GM12878 (cell line): ENCODE measurements around the gene NDC1. TPM values are rescaled to one million over a fixed set of nuclear protein-coding genes. Genes with fewer than 3 reads are reported as not detected.
A peak's percentile ranks its signal among the peaks of the same experiment; 100 is the strongest.

Experiments used
- ATAC-seq: fragments of 200-7000 bp; cut with Tn5 transposase; 3 replicates; pipeline ENCODE4 v1.9.1; 2020; ENCODE audit warnings: mild to moderate bottlenecking, moderate library complexity
- BruUV-seq: library from RNA; stranded (reverse); fragments of 400-500 nt; replicated peaks from 2 replicates; lab custom pipeline; 2021; lab: Mats Ljungman, UMichigan
- CTCF ChIA-PET: fragments of 300-600 bp; sonication (Branson Sonifier 250); formaldehyde crosslinking; extraction: SDS; loops from one replicate; lab custom pipeline; 2021; ENCODE audit warnings: inconsistent platforms; lab: Yijun Ruan, JAX
- POLR2A ChIA-PET: fragments of 350-600 bp; formaldehyde crosslinking; extraction: SDS; loops from one replicate; lab custom pipeline; 2021; ENCODE audit warnings: inconsistent platforms; lab: Charles Lee
- RAD21 ChIA-PET: fragments of 300-600 bp; sonication (Branson Sonifier 250); formaldehyde crosslinking; loops from one replicate; lab custom pipeline; 2023; ENCODE audit warnings: antibody characterized with exemption; ENCODE audit not compliant: unreplicated experiment; lab: Charles Lee
- SMC1A ChIA-PET: fragments of 300-600 bp; sonication (Branson Sonifier 250); formaldehyde crosslinking; loops from one replicate; lab custom pipeline; 2023; ENCODE audit not compliant: unreplicated experiment, uncharacterized antibody; lab: Charles Lee
- DNase-seq: peaks from one replicate; pipeline ENCODE4 v3.0.0-alpha.2; 2011; ENCODE audit warnings: low read depth, low spot score
- FAIRE-seq: peaks from 3 replicates; lab custom pipeline; 2011; peaks lifted over from hg19 to GRCh38; lab: Jason Lieb, UNC
- H2AFZ ChIP-seq: 2 replicates; pipeline ENCODE4 v1.6.0; 2011; ENCODE audit warnings: low read depth, low read length, control low read depth; ENCODE audit not compliant: control insufficient read depth
- H3K27ac ChIP-seq: 2 replicates; pipeline ENCODE4 v1.5.1; 2011; ENCODE audit warnings: control low read depth; ENCODE audit not compliant: control insufficient read depth, insufficient read depth
- H3K27me3 ChIP-seq, 2 experiments: replicated peaks in 1 of 2; 2 replicates each; pipeline versions ENCODE4 v1.6.0 to v1.6.1; 2011; ENCODE audit warnings: low read length in 1 of 2; ENCODE audit not compliant: control insufficient read depth in 2 of 2, insufficient read depth in 2 of 2
- H3K36me3 ChIP-seq, 2 experiments: 2 replicates each; pipeline ENCODE4 v1.5.1; 2011; ENCODE audit warnings: low read length in 1 of 2; ENCODE audit not compliant: control insufficient read depth in 2 of 2, insufficient read depth in 2 of 2
- H3K4me1 ChIP-seq: 2 replicates; pipeline ENCODE4 v1.6.1; 2011; ENCODE audit warnings: mild to moderate bottlenecking, low read length, moderate library complexity, mixed read lengths; ENCODE audit not compliant: control insufficient read depth, insufficient read depth
- H3K4me2 ChIP-seq: 2 replicates; pipeline ENCODE4 v1.6.0; 2011; ENCODE audit warnings: control low read depth; ENCODE audit not compliant: control insufficient read depth, insufficient read depth
- H3K4me3 ChIP-seq: fragments of 200-600 bp; sonication (generic); 2 replicates; pipeline ENCODE4 v1.5.1; 2016
- H3K79me2 ChIP-seq: 2 replicates; pipeline ENCODE4 v1.6.0; 2011; ENCODE audit warnings: low read length; ENCODE audit not compliant: control insufficient read depth, insufficient read depth
- H3K9ac ChIP-seq: 2 replicates; pipeline ENCODE4 v1.8.0; 2011; ENCODE audit warnings: low read length, control low read depth, mixed read lengths; ENCODE audit not compliant: control insufficient read depth, insufficient read depth
- H3K9me3 ChIP-seq: replicated peaks from 3 replicates; pipeline ENCODE4 v1.5.1; 2011; ENCODE audit warnings: mild to moderate bottlenecking, low read length; ENCODE audit not compliant: control insufficient read depth, insufficient read depth
- H4K20me1 ChIP-seq: 2 replicates; pipeline ENCODE4 v1.6.0; 2011; ENCODE audit not compliant: control insufficient read depth, insufficient read depth
- ATF2 ChIP-seq: IDR thresholded peaks from 2 replicates; pipeline ENCODE4 v1.6.1; 2012; ENCODE audit warnings: low read length, inconsistent platforms
- ATF3 ChIP-seq: IDR thresholded peaks from 2 replicates; pipeline ENCODE4 v1.6.1; 2011; ENCODE audit warnings: low read depth, mild to moderate bottlenecking, low read length, moderate library complexity, borderline replicate concordance; ENCODE audit errors: extremely low read depth
- EED ChIP-seq: sonication (generic); IDR thresholded peaks from 2 replicates; pipeline ENCODE4 v1.6.1; 2016; ENCODE audit warnings: antibody characterized with exemption, low read depth
- FOXM1 ChIP-seq: IDR thresholded peaks from 2 replicates; pipeline ENCODE4 v1.6.1; 2012; ENCODE audit warnings: low read depth, mild to moderate bottlenecking, inconsistent platforms, low read length, moderate library complexity
- IKZF1 ChIP-seq: fragments of 450-650 bp; conservative IDR thresholded peaks from 2 replicates; pipeline ENCODE4 v1.6.1; 2017; ENCODE audit warnings: antibody characterized with exemption, mild to moderate bottlenecking
- IKZF2 ChIP-seq, 2 experiments: fragments of 450-650 bp; IDR thresholded peaks; 2 replicates each; pipeline ENCODE4 v1.6.1; 2017; ENCODE audit warnings: mild to moderate bottlenecking in 2 of 2, moderate library complexity in 2 of 2
- MXI1 ChIP-seq: fragments of 150-350 bp; IDR thresholded peaks from 2 replicates; pipeline ENCODE4 v1.6.1; 2011; ENCODE audit warnings: low read depth, mild to moderate bottlenecking, inconsistent platforms, low read length, improper control_type of control experiment
- PBX3 ChIP-seq: IDR thresholded peaks from 2 replicates; pipeline ENCODE4 v1.6.1; 2011; ENCODE audit warnings: mild to moderate bottlenecking, low read depth, low read length, moderate library complexity; ENCODE audit not compliant: insufficient replicate concordance
- PML ChIP-seq: IDR thresholded peaks from 2 replicates; pipeline ENCODE4 v1.6.1; 2012; ENCODE audit warnings: low read length, inconsistent platforms
- WGBS: methylation state at CpG from one replicate; pipeline ENCODE4 v1.1.6; 2016; ENCODE audit warnings: low lambda C conversion rate; ENCODE audit not compliant: insufficient replicate concordance, insufficient coverage; ENCODE audit errors: missing lambda C conversion rate; 5-methylcytosine and 5-hydroxymethylcytosine counted together
- in situ Hi-C: fragments of 300-500 bp; cut with MboI; formaldehyde crosslinking; loops from 9 replicates; pipeline ENCODE4 v1.14.3; 2018; ENCODE audit warnings: mixed read lengths
- intact Hi-C: fragments of 100-400 bp; cut with micrococcal nuclease; formaldehyde crosslinking; loops from one replicate; pipeline ENCODE4 v1.14.2; 2022; ENCODE audit not compliant: unreplicated experiment
- polyA plus RNA-seq, 11 experiments: library from polyadenylated mRNA; depleted of rRNA in 4 of 11; unstranded in 6 of 11; stranded (reverse) in 5 of 11; fragments of >200 nt; fragmentation: Nextera tagmentation in 4 of 11; fragmentation: Illumina TruSeq in 1 of 11; extraction: Ambion mirVana in 4 of 11; extraction: Trizol in 1 of 11; gene quantifications; 1 replicate in 1 of 11; 2 replicates in 10 of 11; pipeline versions ENCODE4 v1.2.1 to v1.2.3, GENCODE V29; 2011 to 2016; ENCODE audit warnings: inconsistent platforms in 2 of 11, missing spikeins in 2 of 11, low read depth in 1 of 11
- total RNA-seq, 4 experiments: library from RNA; depleted of rRNA in 3 of 4; stranded (reverse); fragments of >200 nt in 3 of 4; fragmentation: Illumina TruSeq in 1 of 4; extraction: Trizol in 1 of 4; gene quantifications; 2 replicates each; pipeline versions ENCODE4 v1.2.1 to v1.2.3, GENCODE V29; 2013 to 2021
- TF ChIP-seq, protein P1 (sequence below): fragments of 450-650 bp; IDR thresholded peaks from 2 replicates; pipeline ENCODE4 v1.6.1; 2016; ENCODE audit warnings: mild to moderate bottlenecking
- TF ChIP-seq, protein P2 (sequence below): fragments of 450-650 bp; IDR thresholded peaks from 2 replicates; pipeline ENCODE4 v1.6.1; 2018; ENCODE audit warnings: mild to moderate bottlenecking, low read depth, moderate library complexity; ENCODE audit not compliant: partially characterized antibody
- TF ChIP-seq, protein P3 (sequence below): fragments of 450-650 bp; IDR thresholded peaks from 2 replicates; pipeline ENCODE4 v1.6.1; 2017; ENCODE audit warnings: mild to moderate bottlenecking, low read depth, inconsistent platforms; ENCODE audit not compliant: poor library complexity, severe bottlenecking

NDC1 gene
- total and polyA plus RNA-seq, 10 of the 15 experiments (the other 5 are each of a cell fraction or from before 2014, with no cell fraction given): 20.2 to 77.6 (median 47.1) TPM

DNA sequence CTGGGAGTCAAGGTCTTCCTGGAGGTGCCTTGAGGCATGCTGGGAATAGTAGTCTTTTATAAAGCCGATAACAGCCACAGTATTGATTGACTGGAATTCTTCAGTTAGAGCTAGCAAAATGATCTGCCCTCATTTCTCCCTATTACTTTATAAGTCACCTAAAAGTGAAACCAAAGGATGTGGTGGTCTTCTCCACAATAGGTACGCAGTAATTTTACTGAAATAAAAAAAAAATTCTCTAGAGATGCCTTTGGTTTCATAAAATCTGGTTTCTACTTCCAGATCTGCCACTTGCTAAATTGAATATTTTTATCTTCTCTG lies 518 bp upstream of the NDC1 start (continued):
- no peak for TF ChIP-seq IKZF1
- TF ChIP-seq PBX3: peak; percentile 17
- TF ChIP-seq, protein P1, sequence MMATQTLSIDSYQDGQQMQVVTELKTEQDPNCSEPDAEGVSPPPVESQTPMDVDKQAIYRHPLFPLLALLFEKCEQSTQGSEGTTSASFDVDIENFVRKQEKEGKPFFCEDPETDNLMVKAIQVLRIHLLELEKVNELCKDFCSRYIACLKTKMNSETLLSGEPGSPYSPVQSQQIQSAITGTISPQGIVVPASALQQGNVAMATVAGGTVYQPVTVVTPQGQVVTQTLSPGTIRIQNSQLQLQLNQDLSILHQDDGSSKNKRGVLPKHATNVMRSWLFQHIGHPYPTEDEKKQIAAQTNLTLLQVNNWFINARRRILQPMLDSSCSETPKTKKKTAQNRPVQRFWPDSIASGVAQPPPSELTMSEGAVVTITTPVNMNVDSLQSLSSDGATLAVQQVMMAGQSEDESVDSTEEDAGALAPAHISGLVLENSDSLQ: peak; percentile 91
- no peak for TF ChIP-seq FOXM1
- TF ChIP-seq, protein P2, sequence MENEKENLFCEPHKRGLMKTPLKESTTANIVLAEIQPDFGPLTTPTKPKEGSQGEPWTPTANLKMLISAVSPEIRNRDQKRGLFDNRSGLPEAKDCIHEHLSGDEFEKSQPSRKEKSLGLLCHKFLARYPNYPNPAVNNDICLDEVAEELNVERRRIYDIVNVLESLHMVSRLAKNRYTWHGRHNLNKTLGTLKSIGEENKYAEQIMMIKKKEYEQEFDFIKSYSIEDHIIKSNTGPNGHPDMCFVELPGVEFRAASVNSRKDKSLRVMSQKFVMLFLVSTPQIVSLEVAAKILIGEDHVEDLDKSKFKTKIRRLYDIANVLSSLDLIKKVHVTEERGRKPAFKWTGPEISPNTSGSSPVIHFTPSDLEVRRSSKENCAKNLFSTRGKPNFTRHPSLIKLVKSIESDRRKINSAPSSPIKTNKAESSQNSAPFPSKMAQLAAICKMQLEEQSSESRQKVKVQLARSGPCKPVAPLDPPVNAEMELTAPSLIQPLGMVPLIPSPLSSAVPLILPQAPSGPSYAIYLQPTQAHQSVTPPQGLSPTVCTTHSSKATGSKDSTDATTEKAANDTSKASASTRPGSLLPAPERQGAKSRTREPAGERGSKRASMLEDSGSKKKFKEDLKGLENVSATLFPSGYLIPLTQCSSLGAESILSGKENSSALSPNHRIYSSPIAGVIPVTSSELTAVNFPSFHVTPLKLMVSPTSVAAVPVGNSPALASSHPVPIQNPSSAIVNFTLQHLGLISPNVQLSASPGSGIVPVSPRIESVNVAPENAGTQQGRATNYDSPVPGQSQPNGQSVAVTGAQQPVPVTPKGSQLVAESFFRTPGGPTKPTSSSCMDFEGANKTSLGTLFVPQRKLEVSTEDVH: peak; percentile 11

DNA sequence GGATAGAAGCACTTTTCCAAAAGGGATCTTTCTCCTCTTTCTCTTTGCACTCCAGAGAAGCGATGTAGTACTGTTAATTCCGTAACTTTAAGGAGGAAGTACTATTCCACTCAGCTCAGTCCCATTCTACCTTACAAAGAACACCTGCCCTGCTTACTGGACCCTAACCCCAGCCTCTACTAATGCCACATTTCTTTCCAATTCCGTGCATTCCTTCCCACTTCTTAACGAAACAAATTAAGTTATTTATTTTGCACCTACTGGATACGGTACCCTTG lies 511 bp downstream of the NDC1 start:
- ChIA-PET SMC1A (interaction anchor here (2.1 to 2.2 kb wide), 2 partner anchors 10 to 23 kb away, joined by 6 read pairs; no protein-coding TSS in a partner anchor), POLR2A (interaction anchor here (0.7 to 3.9 kb wide), 5 partner anchors 18 to 510 kb away, joined by 4 to 16 read pairs (median 7); partner anchors contain the start of genes IFT25, TCEANC2 and TMEM59), CTCF (interaction anchor here (0.5 to 1.4 kb wide), 3 partner anchors 41 to 189 kb away, joined by 3 to 5 read pairs (median 4); no protein-coding TSS in a partner anchor), RAD21 (interaction anchor here (0.7 to 1.4 kb wide), 3 partner anchors 108 to 243 kb away, joined by 3 to 4 read pairs (median 3); partner anchors contain the start of gene IFT25)
- Histone ChIP-seq H3K9ac (peak overlapping the region; percentile 99), H3K4me2 (peak overlapping the region; percentile 63), H3K4me1 (peaks cover 7% of the 10 kb centered on the region; the same call in 1 of the 2 replicates), H3K27ac (peak overlapping the region; percentile 99), H3K9me3 (no peaks in the 10 kb centered on the region; the same call in 2 of the 3 replicates), H3K36me3 (peaks cover 0 to 4% of the 10 kb centered on the region in 2 experiments; a peak in 3 of 4 replicates), H3K27me3 (no peaks in the 10 kb centered on the region), H3K4me3 (peak overlapping the region; percentile 88), H2AFZ (peak overlapping the region; percentile 99), H4K20me1 (no peaks in the 10 kb centered on the region), H3K79me2 (peaks cover 57% of the 10 kb centered on the region)
- intact Hi-C loops: loop anchor here (5.0 kb wide), 1 partner anchor 215 kb away; the partner anchor contains the start of genes TCEANC2 and TMEM59
- in situ Hi-C loops: no loop called here
- ATAC-seq: peak; percentile 10; the same call in 2 of the 3 replicates
- 0% methylated on average over 5 of the region's 5 CpGs for WGBS
- FAIRE-seq: no peak
- DNase-seq: no peak
- TSS peak; percentile 85 for BruUV-seq
- TF ChIP-seq, protein P3, sequence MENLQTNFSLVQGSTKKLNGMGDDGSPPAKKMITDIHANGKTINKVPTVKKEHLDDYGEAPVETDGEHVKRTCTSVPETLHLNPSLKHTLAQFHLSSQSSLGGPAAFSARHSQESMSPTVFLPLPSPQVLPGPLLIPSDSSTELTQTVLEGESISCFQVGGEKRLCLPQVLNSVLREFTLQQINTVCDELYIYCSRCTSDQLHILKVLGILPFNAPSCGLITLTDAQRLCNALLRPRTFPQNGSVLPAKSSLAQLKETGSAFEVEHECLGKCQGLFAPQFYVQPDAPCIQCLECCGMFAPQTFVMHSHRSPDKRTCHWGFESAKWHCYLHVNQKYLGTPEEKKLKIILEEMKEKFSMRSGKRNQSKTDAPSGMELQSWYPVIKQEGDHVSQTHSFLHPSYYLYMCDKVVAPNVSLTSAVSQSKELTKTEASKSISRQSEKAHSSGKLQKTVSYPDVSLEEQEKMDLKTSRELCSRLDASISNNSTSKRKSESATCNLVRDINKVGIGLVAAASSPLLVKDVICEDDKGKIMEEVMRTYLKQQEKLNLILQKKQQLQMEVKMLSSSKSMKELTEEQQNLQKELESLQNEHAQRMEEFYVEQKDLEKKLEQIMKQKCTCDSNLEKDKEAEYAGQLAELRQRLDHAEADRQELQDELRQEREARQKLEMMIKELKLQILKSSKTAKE: no peak
- TF ChIP-seq ATF3: no peak
- 0 out of 2 replicates have a peak, but pooled peaks have one; percentile 10 for TF ChIP-seq EED
- TF ChIP-seq IKZF2 (IDR thresholded peaks at IDR 0.05): 0 out of 4 replicates have a peak, but pooled peaks of 1 of the 2 experiments have one; percentile 17
- no peak for TF ChIP-seq PML
- no peak for TF ChIP-seq MXI1
- TF ChIP-seq ATF2: no peak
